Upper lobe of right lung (tissue), 1 donor: ENCODE measurements around the gene RSPH1. TPM values are rescaled to one million over a fixed set of nuclear protein-coding genes. Genes with fewer than 3 reads are reported as not detected.
A peak's percentile ranks its signal among the peaks of the same experiment; 100 is the strongest.

ENCODE experiments used
- ATAC-seq: fragments of 200-7000 bp; cut with Tn5 transposase; one replicate; pipeline ENCODE4 v1.9.1; 2020; ENCODE audit warnings: mild to moderate bottlenecking, moderate library complexity
- DNase-seq: peaks from one replicate; pipeline ENCODE4 v3.0.0-alpha.2; 2020
- H3K27ac ChIP-seq: fragments of 200-600 bp; one replicate; pipeline ENCODE4 v1.8.0; 2022
- H3K27me3 ChIP-seq: fragments of 200-600 bp; one replicate; pipeline ENCODE4 v1.8.0; 2022; ENCODE audit warnings: mild to moderate bottlenecking
- H3K36me3 ChIP-seq: fragments of 200-600 bp; one replicate; pipeline ENCODE4 v1.8.0; 2022
- H3K4me1 ChIP-seq: fragments of 200-600 bp; one replicate; pipeline ENCODE4 v1.8.0; 2022
- H3K4me3 ChIP-seq: fragments of 200-600 bp; one replicate; pipeline ENCODE4 v1.8.0; 2022; ENCODE audit warnings: mild to moderate bottlenecking
- H3K9me3 ChIP-seq: fragments of 200-600 bp; one replicate; pipeline ENCODE4 v1.8.0; 2022
- intact Hi-C: fragments of 100-400 bp; cut with DNase I; formaldehyde crosslinking; loops from one replicate; pipeline ENCODE4 v1.11.0; 2022
- total RNA-seq: library from RNA; stranded (reverse); fragmentation: NEBNext Ultra II Directional; extraction: Animal tissue kit (Norgen Biotek cat#: 25700); gene quantifications from one replicate; pipeline ENCODE4 v1.2.1, GENCODE V29; 2021
- TF ChIP-seq, protein P1 (sequence below): fragments of 200-600 bp; IDR thresholded peaks from one replicate; pipeline ENCODE4 v1.8.0; 2022; ENCODE audit warnings: antibody characterized with exemption
- donor health status: DM: no; HTN: yes; CAD: no; lungs with severe emphysema.

The RSPH1 gene
- total RNA-seq, 1 donor from 2014 or later = 0.84 TPM

DNA sequence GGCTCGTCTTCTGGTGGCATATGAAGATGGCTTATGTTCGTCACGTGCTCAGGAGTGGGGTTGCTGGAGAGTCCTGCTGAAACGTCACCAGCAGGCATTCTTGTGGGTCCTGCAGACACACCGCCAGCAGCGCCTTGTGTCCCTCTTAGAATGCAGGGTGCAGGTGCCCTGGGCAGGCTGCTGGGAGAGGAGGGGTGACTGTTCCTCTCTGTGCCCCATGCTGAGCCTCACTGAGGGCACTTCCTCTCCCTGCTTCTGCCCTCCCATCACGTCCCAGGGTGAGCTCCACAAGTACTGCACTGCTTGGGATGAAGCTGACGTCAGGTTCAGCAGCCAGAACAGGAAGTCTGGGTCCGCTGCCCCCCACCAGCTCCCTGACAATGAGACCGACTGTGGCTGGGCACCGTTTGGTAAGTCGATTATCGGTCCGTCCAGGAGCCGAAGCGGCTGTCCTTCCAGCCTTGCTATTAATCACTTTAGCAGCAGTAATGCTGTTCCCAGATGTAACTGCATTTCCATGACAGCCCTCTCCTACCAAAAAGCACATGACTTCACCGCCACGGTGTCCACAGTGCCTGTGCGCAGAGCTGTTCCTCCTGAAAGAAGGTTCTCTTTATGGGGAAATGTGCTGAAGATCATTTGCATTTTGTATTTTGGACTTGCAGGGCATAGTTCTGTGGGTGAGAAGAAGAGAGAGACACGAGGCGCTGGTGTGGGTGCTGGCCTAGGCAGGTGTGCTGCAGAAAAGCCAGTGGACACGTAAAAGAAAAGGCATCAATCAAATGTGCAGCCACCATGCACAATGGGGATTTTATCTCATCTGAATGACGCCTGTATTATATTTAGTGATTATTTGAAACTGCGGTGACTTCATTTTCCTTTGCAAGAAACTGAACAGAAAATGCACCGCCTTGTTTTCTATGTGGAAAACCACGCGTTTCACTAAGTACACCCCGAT, 38.7 kb upstream of the RSPH1 start:
- Histone ChIP-seq H3K27ac (no peak overlapping the region), H3K4me1 (peaks cover 19% of the 10 kb centered on the region), H3K36me3 (peaks cover 29% of the 10 kb centered on the region), H3K27me3 (no peaks in the 10 kb centered on the region), H3K9me3 (no peaks in the 10 kb centered on the region), H3K4me3 (no peak overlapping the region)
- DNase-seq (peak; percentile 67), ATAC-seq (peak; percentile 69)
- TF ChIP-seq, protein P1, sequence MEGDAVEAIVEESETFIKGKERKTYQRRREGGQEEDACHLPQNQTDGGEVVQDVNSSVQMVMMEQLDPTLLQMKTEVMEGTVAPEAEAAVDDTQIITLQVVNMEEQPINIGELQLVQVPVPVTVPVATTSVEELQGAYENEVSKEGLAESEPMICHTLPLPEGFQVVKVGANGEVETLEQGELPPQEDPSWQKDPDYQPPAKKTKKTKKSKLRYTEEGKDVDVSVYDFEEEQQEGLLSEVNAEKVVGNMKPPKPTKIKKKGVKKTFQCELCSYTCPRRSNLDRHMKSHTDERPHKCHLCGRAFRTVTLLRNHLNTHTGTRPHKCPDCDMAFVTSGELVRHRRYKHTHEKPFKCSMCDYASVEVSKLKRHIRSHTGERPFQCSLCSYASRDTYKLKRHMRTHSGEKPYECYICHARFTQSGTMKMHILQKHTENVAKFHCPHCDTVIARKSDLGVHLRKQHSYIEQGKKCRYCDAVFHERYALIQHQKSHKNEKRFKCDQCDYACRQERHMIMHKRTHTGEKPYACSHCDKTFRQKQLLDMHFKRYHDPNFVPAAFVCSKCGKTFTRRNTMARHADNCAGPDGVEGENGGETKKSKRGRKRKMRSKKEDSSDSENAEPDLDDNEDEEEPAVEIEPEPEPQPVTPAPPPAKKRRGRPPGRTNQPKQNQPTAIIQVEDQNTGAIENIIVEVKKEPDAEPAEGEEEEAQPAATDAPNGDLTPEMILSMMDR = no peak
- intact Hi-C loops = no loop called here

DNA sequence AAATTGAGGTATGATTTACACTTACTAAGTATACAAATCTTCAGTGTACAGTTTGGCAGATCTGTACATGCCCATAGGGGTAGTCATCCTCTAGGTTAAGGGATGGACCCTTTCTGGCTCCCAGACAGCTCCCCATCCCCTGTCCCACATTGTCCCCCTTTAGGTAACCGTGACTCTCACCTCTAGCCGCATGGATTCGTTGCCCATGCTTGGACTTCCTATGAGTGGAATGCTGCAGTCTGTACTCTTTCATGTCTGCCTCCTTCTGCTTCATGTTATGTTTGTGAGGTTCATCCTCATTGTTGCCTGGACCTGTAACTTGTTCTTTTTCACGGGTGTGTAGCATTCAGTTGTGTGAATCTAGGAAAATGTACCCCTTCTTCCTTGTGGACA, 37.9 kb upstream of the RSPH1 start:
- Histone ChIP-seq H3K27me3 (no peaks in the 10 kb centered on the region), H3K27ac (no peak overlapping the region), H3K9me3 (no peaks in the 10 kb centered on the region), H3K36me3 (peaks cover 26% of the 10 kb centered on the region), H3K4me1 (peaks cover 19% of the 10 kb centered on the region), H3K4me3 (no peak overlapping the region)
- intact Hi-C loops = no loop called here
- no peak for ATAC-seq
- DNase-seq = no peak
- TF ChIP-seq, protein P1 = no peak

DNA sequence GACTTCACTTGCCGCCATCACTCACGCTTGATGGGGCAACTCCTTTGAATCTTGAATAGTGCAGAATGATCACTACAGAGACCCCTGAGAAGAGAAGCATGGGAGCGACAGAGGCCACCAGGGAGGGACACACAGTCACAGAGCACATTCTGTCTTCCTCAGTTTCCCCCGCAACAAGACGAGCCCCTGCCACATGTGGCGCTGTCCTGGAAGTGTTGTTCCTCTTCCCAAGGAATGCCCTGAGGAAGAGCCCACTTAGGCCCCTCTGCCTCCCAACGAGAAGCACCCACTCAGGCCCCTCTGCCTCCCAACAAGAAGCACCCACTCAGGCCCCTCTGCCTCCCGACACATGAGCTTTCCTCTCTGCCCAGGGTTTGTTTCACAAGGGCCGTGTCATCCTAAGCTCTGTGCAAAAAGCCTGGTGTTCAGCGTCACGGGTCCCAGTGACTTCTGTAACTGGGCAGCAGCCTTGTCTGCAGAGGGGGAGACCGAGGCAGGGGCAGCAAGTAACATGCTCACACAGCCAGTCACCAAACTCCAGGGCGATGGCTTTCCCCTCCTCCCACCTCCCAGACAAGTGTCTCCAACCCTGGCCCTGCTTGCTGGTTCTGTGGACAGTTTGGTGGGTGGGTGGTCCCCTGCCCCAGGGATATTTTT, 37.4 kb upstream of the RSPH1 start:
- TF ChIP-seq, protein P1 = no peak
- H3K4me1 ChIP-seq = peaks cover 21% of the 10 kb centered on the region
- H3K27me3 ChIP-seq = no peaks in the 10 kb centered on the region
- no peak for ATAC-seq
- H3K9me3 ChIP-seq = no peaks in the 10 kb centered on the region
- intact Hi-C loops = no loop called here
- no peak overlapping the region for H3K4me3 ChIP-seq
- DNase-seq = no peak
- H3K27ac ChIP-seq = no peak overlapping the region
- H3K36me3 ChIP-seq = peaks cover 26% of the 10 kb centered on the region

DNA sequence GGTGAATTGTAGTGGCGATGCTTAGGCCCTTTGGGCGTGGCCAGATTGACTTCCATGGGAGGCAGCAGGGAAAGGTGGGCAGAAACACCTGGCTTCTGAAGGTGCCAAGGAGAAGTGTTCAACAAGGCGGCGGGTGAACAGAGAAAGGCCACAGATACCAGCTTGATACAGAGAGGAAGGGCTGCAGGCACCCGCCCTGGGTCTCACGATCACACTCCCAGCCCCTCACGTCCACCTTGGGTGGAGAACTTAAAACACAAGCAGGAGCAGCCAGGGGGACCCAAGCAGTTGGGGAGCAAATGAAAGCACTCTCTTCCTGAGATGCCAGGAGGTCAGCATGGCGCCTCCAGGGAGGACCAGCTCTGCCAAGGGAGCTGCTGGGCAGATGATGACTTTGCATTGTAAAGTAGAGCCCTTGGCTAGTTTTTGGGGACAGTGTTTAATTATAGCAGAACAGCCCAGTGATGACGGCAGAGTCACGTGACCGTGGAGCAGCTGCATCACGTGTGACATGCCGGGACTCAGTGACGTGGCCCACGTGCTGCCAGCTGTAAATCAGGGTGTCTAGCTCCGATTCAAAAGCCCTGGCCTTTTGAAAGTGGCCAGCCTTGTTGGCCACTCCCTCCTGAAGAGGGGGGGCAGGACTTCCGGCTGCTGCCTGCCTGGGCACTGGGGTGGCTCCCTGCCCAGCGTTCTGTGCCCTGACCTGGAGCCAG, 36.6 kb upstream of the RSPH1 start:
- no peaks in the 10 kb centered on the region for H3K27me3 ChIP-seq
- intact Hi-C loops = no loop called here
- ATAC-seq (peak; percentile 72), DNase-seq (peak; percentile 82)
- H3K4me1 ChIP-seq = peaks cover 29% of the 10 kb centered on the region
- TF ChIP-seq, protein P1 = no peak
- H3K36me3 ChIP-seq = peaks cover 26% of the 10 kb centered on the region
- H3K27ac ChIP-seq = no peak overlapping the region
- no peak overlapping the region for H3K4me3 ChIP-seq
- H3K9me3 ChIP-seq = no peaks in the 10 kb centered on the region

DNA sequence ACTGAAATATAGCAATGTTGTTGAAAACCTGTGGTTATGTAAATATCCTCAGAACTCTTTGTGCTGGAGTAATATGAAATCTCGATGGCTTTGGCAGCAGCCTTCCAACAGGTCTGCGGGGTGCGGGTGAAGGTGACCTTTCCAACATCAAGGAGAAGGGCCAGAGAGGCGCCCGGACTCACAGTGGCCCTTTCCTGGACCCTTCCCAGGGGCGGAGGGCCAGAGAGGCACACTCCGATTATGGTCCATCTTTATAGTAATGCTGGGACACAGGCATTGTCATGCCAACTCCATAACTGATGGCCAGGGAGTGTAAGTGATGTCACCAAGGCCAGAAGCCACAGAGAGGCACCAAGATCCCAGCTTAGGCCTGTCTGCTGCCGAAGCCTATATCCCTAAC, 35.7 kb upstream of the RSPH1 start:
- Histone ChIP-seq H3K36me3 (peaks cover 25% of the 10 kb centered on the region), H3K27me3 (no peaks in the 10 kb centered on the region), H3K4me1 (peaks cover 36% of the 10 kb centered on the region), H3K4me3 (no peak overlapping the region), H3K27ac (no peak overlapping the region), H3K9me3 (no peaks in the 10 kb centered on the region)
- DNase-seq = no peak
- TF ChIP-seq, protein P1 = no peak
- intact Hi-C loops = no loop called here
- no peak for ATAC-seq
